Stomach (tissue), 9 donors: ENCODE measurements around the gene GSE1. TPM values are rescaled to one million over a fixed set of nuclear protein-coding genes. Genes with fewer than 3 reads are reported as not detected.

Experiments used
- DNase-seq, 2 donors: peaks; one replicate each; pipeline versions ENCODE4 v3.0.0 to v3.0.0-alpha.2; 2013 to 2019
- H3K27ac ChIP-seq, 5 donors: fragments of 200-600 bp in 4 of 5; sonication (generic) in 4 of 5; one replicate each; pipeline ENCODE4 v1.5.1; 2013 to 2019; ENCODE audit warnings: mild to moderate bottlenecking in 1 of 5, moderate library complexity in 1 of 5
- H3K27me3 ChIP-seq, 3 donors: fragments of 200-600 bp; sonication (generic); one replicate each; pipeline ENCODE4 v1.5.1; 2017 to 2019; ENCODE audit warnings: mixed run types in 1 of 3
- H3K36me3 ChIP-seq, 4 donors: fragments of 200-600 bp; sonication (generic); 1 replicate in 3 of 4; 2 replicates in 1 of 4; pipeline ENCODE4 v1.5.1; 2016 to 2019
- H3K4me1 ChIP-seq, 4 donors: fragments of 200-600 bp; sonication (generic); one replicate each; pipeline ENCODE4 v1.5.1; 2016 to 2019
- H3K4me3 ChIP-seq, 4 donors: fragments of 200-600 bp; sonication (generic) in 3 of 4; one replicate each; pipeline ENCODE4 v1.5.1; 2016 to 2019; ENCODE audit warnings: mild to moderate bottlenecking in 1 of 4
- H3K9me3 ChIP-seq, 4 donors: fragments of 200-600 bp; sonication (generic); one replicate each; pipeline ENCODE4 v1.5.1; 2016 to 2019
- CTCF ChIP-seq, 7 experiments: fragments of 450-650 bp in 4 of 7; fragments of 200-600 bp in 3 of 7; sonication (generic) in 3 of 7; IDR thresholded peaks; one replicate each; pipeline ENCODE4 v1.5.1; 2016 to 2019; ENCODE audit warnings: antibody characterized with exemption in 7 of 7, control low read depth in 2 of 7, mild to moderate bottlenecking in 1 of 7
- EP300 ChIP-seq: sonication (generic); formaldehyde crosslinking; IDR thresholded peaks from one replicate; pipeline ENCODE4 v1.6.1; 2017; ENCODE audit warnings: antibody characterized with exemption
- POLR2A ChIP-seq, 4 donors: fragments of 450-650 bp; IDR thresholded peaks; one replicate each; pipeline ENCODE4 v1.6.1; 2016; ENCODE audit warnings: antibody characterized with exemption in 4 of 4, control low read depth in 2 of 4, mild to moderate bottlenecking in 1 of 4, moderate library complexity in 1 of 4
- POLR2AphosphoS5 ChIP-seq, 3 donors: sonication (generic); formaldehyde crosslinking; IDR thresholded peaks; one replicate each; pipeline ENCODE4 v1.6.1; 2016; ENCODE audit warnings: antibody characterized with exemption in 3 of 3
- WGBS, 5 donors: extraction: QIAGEN DNeasy Blood & Tissue Kit in 3 of 5; methylation state at CpG; one replicate each; pipeline versions ENCODE4 v1.1.5 to v1.1.7; 2013 to 2018; 5-methylcytosine and 5-hydroxymethylcytosine counted together
- intact Hi-C: fragments of 100-400 bp; cut with DNase I; formaldehyde crosslinking; loops from one replicate; pipeline ENCODE4 v1.15.1; 2023; ENCODE audit warnings: low total_unique reads
- polyA plus RNA-seq, 3 donors: library from polyadenylated mRNA; stranded (reverse); fragments of 200-250 nt; gene quantifications; one replicate each; pipeline ENCODE4 v1.2.3, GENCODE V29; 2013
- total RNA-seq, 5 donors: library from RNA; depleted of rRNA; stranded (reverse); fragments of >200 nt; gene quantifications; one replicate each; pipeline versions ENCODE4 v1.1.0 to v1.2.3, GENCODE V29; 2014 to 2016
- donor health status: healthy with polysubstance abuse.
- donor health status: Bipolar disorder and iron deficiency.
- donor health status: healthy.

Gene GSE1
- total and polyA plus RNA-seq, 8 donors: 11.8 to 294 (median 93.0) TPM

DNA sequence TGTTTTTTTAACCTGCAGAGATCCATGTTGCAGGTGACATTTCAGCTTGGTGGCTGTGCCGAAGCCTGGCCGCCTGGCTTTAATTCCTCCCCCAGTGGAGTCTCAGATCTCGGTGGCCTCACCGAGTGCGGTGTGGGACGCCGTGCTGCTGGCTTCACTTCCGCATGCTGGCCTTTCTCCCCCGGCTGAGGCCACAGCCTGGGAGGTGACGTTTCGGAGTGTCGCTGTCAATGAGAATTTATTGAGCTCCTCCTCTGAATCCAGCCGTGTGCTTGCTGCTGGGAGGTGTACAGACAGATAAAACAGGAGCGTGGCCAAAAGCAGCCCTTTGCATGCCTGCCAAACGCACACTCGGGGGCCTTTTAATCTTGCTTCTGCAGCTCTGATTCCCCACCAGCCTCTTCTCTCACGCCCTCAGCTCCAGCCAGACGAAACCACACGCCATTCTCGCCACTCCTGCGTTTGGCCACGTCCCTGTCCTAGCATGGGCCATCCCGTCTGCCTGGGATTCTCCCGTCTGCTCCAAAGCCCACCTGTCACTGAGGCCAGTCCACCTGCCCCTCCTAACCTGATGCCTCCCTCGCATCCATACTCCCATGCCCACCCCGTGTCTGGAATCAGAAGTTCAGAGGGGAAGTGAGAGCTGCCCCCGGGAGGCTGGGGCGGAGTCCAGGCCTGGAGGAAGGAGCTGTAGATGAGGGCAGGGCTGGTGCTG lies 3.6 kb downstream of the GSE1 start:
- TF ChIP-seq POLR2A (IDR thresholded peaks at IDR 0.05): no peak
- Histone ChIP-seq H3K27me3 (no peaks in the 10 kb centered on the region), H3K4me3 (peak overlapping the region in 3 of 4 donors; percentile 58 to 78 (median 67)), H3K27ac (peak overlapping the region; percentile 93 to 98 (median 97)), H3K4me1 (peaks cover 74 to 100% (median 96%) of the 10 kb centered on the region in 4 donors), H3K36me3 (peaks cover 0 to 11% (median 0%) of the 10 kb centered on the region in 4 donors), H3K9me3 (no peaks in the 10 kb centered on the region)
- intact Hi-C loops: no loop called here
- 23 to 43% (median 32%) methylated on average over 25 to 28 of the region's 28 CpGs for whole genome bisulfite sequencing, 5 donors
- peak; percentile 68 to 76 for DNase-seq

GRCh38 chr16:85617948-85618347 lies 4.8 kb downstream of the GSE1 start:
- peak in 2 of 3 donors; percentile 15 to 29 for TF ChIP-seq POLR2AphosphoS5 (IDR thresholded peaks at IDR 0.05)
- no peak for TF ChIP-seq EP300
- Histone ChIP-seq H3K36me3 (peaks cover 0 to 11% (median 0%) of the 10 kb centered on the region in 4 donors), H3K9me3 (no peaks in the 10 kb centered on the region), H3K27ac (peak overlapping the region in 4 of 5 donors; percentile 7 to 98 (median 94)), H3K4me1 (peaks cover 77 to 100% (median 94%) of the 10 kb centered on the region in 4 donors), H3K4me3 (no peak overlapping the region), H3K27me3 (no peaks in the 10 kb centered on the region)
- intact Hi-C loops: no loop called here
- DNase-seq: peak; percentile 76 to 79
- WGBS, 5 donors: 40 to 59% (median 54%) methylated on average over 7 of the region's 7 CpGs

- Histone ChIP-seq H3K27ac (peak overlapping the region in 1 of 5 donors; percentile 96), H3K9me3 (no peaks in the 10 kb centered on the region), H3K4me3 (no peak overlapping the region), H3K4me1 (peaks cover 83 to 100% (median 96%) of the 10 kb centered on the region in 4 donors), H3K36me3 (peaks cover 0 to 11% (median 0%) of the 10 kb centered on the region in 4 donors), H3K27me3 (no peaks in the 10 kb centered on the region)
- 91 to 98% (median 95%) methylated on average over 4 to 9 of the region's 9 CpGs for WGBS, 5 donors
- DNase-seq: no peak
- TF ChIP-seq EP300: no peak
- no peak for TF ChIP-seq CTCF (IDR thresholded peaks at IDR 0.05)
- no peak for TF ChIP-seq POLR2A (IDR thresholded peaks at IDR 0.05)
- intact Hi-C loops: no loop called here
Observed at GRCh38 chr16:85618521-85618920, 5.4 kb downstream of the GSE1 start.

GRCh38 chr16:85619101-85619891 lies 6.2 kb downstream of the GSE1 start:
- 70 to 86% (median 78%) methylated on average over 28 of the region's 28 CpGs for WGBS, 5 donors
- H3K27ac ChIP-seq: peak overlapping the region; percentile 4 to 75 (median 45)
- H3K9me3 ChIP-seq: no peaks in the 10 kb centered on the region
- H3K27me3 ChIP-seq: no peaks in the 10 kb centered on the region
- TF ChIP-seq CTCF (IDR thresholded peaks at IDR 0.05) (no peak), POLR2A (IDR thresholded peaks at IDR 0.05) (no peak), EP300 (no peak), POLR2AphosphoS5 (IDR thresholded peaks at IDR 0.05) (no peak)
- no peak for DNase-seq
- intact Hi-C loops: no loop called here
- no peak overlapping the region for H3K4me3 ChIP-seq
- H3K36me3 ChIP-seq: peaks cover 0 to 11% (median 0%) of the 10 kb centered on the region in 4 donors
- H3K4me1 ChIP-seq: peaks cover 86 to 100% (median 97%) of the 10 kb centered on the region in 4 donors

GRCh38 chr16:85620374-85620773 lies 7.3 kb downstream of the GSE1 start:
- Histone ChIP-seq H3K4me1 (peaks cover 86 to 100% (median 97%) of the 10 kb centered on the region in 4 donors), H3K4me3 (no peak overlapping the region), H3K27me3 (no peaks in the 10 kb centered on the region), H3K27ac (peak overlapping the region; percentile 6 to 75 (median 62)), H3K36me3 (peaks cover 0 to 11% (median 3%) of the 10 kb centered on the region in 4 donors), H3K9me3 (no peaks in the 10 kb centered on the region)
- intact Hi-C loops: no loop called here
- TF ChIP-seq CTCF (IDR thresholded peaks at IDR 0.05) (no peak), EP300 (no peak), POLR2A (IDR thresholded peaks at IDR 0.05) (no peak), POLR2AphosphoS5 (IDR thresholded peaks at IDR 0.05) (peak in 1 of 3 donors; percentile 57)
- DNase-seq: peak; percentile 64 to 72
- 35 to 60% (median 48%) methylated on average over 15 to 16 of the region's 16 CpGs for WGBS, 5 donors
